Endometrial microvascular endothelial cells (primary cell): ENCODE results near the gene RAB11FIP3. TPM values are rescaled to one million over a fixed set of nuclear protein-coding genes. Genes with fewer than 3 reads are reported as not detected.
"Not testable (repeated sequence)": the region's sequence is repeated elsewhere in the genome, so short reads cannot be mapped to it uniquely, and the experiment has no call there.

Experiments
- in situ Hi-C: cut with HindIII; loops from 2 replicates; pipeline ENCODE4 v1.10.0; 2017; ENCODE audit warnings: low sequenced_read_pairs, low pct_unique_long_range_greater_than_20kb; ENCODE audit errors: inconsistent ontology term
- total RNA-seq: library from RNA; depleted of rRNA; stranded (reverse); fragments of >200 nt; gene quantifications from one replicate; pipeline ENCODE4 v1.2.3, GENCODE V29; 2015; ENCODE audit errors: inconsistent ontology term

RAB11FIP3 gene
- total RNA-seq, 1 donor from 2014 or later, result 41.7 TPM

GRCh38 chr16:387761-388666 lies 37.4 kb upstream of the RAB11FIP3 start:
- in situ Hi-C loops, result not testable (repeated sequence)

GRCh38 chr16:389352-389751 lies 36.1 kb upstream of the RAB11FIP3 start:
- in situ Hi-C loops, result no loop called here

GRCh38 chr16:391885-392335 lies 33.5 kb upstream of the RAB11FIP3 start:
- in situ Hi-C loops, result no loop called here

- in situ Hi-C loops, result no loop called here
Measured at GRCh38 chr16:392450-393030, 32.9 kb upstream of the RAB11FIP3 start.

GRCh38 chr16:396199-396598 lies 29.2 kb upstream of the RAB11FIP3 start:
- in situ Hi-C loops, result no loop called here

- in situ Hi-C loops, result no loop called here
Measured at GRCh38 chr16:396605-397004, 28.8 kb upstream of the RAB11FIP3 start.

- in situ Hi-C loops, result no loop called here
Measured at GRCh38 chr16:397135-397661, 28.3 kb upstream of the RAB11FIP3 start, which contains the start of gene NME4. Gene NME4, plus strand, starts transcription at chr16:397199. Its CDS starts 24 bp downstream, at chr16:397223.

GRCh38 chr16:397736-398332 lies 27.6 kb upstream of the RAB11FIP3 start:
- in situ Hi-C loops, result no loop called here

- in situ Hi-C loops, result no loop called here
Measured at GRCh38 chr16:398561-399339, 26.7 kb upstream of the RAB11FIP3 start.

- in situ Hi-C loops, result no loop called here
Measured at GRCh38 chr16:399340-400019, 26.0 kb upstream of the RAB11FIP3 start.

- in situ Hi-C loops, result no loop called here
Measured at GRCh38 chr16:400061-400591, 25.3 kb upstream of the RAB11FIP3 start.

- in situ Hi-C loops, result no loop called here
Measured at GRCh38 chr16:401468-402348, 23.7 kb upstream of the RAB11FIP3 start, which contains the start of gene DECR2. Gene DECR2, plus strand, starts transcription at chr16:401885. Its CDS starts 79 bp downstream, at chr16:401964.

- in situ Hi-C loops, result no loop called here
Measured at GRCh38 chr16:404971-405486, 20.4 kb upstream of the RAB11FIP3 start.

GRCh38 chr16:405548-406506 lies 19.6 kb upstream of the RAB11FIP3 start:
- in situ Hi-C loops, result no loop called here

- in situ Hi-C loops, result no loop called here
Measured at GRCh38 chr16:407253-407652, 18.2 kb upstream of the RAB11FIP3 start.
